Ovary (tissue), 3 donors: ENCODE data around the gene PRDM16.

Source experiments
- EP300 ChIP-seq: sonication (generic); formaldehyde crosslinking; IDR thresholded peaks from one replicate; pipeline ENCODE4 v1.6.1; 2017; ENCODE audit warnings: antibody characterized with exemption
- POLR2A ChIP-seq: fragments of 450-650 bp; IDR thresholded peaks from one replicate; pipeline ENCODE4 v1.6.1; 2017; ENCODE audit warnings: antibody characterized with exemption, mild to moderate bottlenecking, moderate library complexity
- TF ChIP-seq, protein P1 (sequence below), 3 donors: fragments of 450-650 bp in 2 of 3; fragments of 200-600 bp in 1 of 3; IDR thresholded peaks; one replicate each; pipeline versions ENCODE4 v1.5.1 to v1.8.0; 2016 to 2022; ENCODE audit warnings: antibody characterized with exemption in 3 of 3, mild to moderate bottlenecking in 1 of 3
- donor health status: DM: no; HTN: no; CAD: no.

DNA sequence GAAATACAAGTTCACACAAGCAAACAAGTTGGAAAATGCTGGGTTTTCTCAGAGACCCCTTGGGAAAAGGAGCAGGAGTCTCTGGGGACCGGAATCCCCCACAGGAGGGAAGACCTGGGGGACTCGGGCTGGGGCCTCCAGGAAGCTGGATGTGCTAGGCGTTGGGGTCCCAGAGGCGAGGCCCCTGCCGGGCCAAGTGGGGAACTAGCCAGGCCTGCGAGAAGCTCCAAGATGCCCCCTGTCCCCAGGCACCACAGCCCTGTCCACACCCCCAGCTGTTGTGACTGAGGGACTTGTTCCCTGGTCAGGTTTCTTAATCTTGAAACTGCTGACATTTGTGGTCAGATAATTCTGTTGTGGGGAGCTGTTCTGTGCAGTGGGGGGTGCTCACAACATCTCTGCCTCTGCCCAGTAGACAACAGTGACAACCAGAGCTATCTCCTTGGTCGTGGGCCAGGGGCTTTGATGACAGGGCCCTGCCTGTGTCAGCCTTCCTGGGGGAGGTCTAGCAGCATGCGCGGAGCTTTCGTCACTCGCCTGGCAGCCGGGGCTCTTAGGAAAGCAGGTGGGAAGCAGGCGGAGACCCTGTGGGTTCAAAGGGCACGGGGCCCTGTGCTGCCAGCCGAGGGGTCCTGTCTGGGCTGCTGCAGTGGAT lies 259.1 kb downstream of the PRDM16 start:
- TF ChIP-seq, protein P1, sequence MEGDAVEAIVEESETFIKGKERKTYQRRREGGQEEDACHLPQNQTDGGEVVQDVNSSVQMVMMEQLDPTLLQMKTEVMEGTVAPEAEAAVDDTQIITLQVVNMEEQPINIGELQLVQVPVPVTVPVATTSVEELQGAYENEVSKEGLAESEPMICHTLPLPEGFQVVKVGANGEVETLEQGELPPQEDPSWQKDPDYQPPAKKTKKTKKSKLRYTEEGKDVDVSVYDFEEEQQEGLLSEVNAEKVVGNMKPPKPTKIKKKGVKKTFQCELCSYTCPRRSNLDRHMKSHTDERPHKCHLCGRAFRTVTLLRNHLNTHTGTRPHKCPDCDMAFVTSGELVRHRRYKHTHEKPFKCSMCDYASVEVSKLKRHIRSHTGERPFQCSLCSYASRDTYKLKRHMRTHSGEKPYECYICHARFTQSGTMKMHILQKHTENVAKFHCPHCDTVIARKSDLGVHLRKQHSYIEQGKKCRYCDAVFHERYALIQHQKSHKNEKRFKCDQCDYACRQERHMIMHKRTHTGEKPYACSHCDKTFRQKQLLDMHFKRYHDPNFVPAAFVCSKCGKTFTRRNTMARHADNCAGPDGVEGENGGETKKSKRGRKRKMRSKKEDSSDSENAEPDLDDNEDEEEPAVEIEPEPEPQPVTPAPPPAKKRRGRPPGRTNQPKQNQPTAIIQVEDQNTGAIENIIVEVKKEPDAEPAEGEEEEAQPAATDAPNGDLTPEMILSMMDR (IDR thresholded peaks at IDR 0.05): no peak
- TF ChIP-seq POLR2A: no peak
- TF ChIP-seq EP300: no peak
